Activated T-helper 17 cell treated with anti-CD3 and anti-CD28 coated beads, Interleukin-2, amount 50 U/mL, for 72 hours (primary cell): ENCODE results near the gene STRADB. TPM values are rescaled to one million over a fixed set of nuclear protein-coding genes. Genes with fewer than 3 reads are reported as not detected.

Experiments
- ATAC-seq: fragments of 150-1000 bp; cut with Tn5 transposase; replicated peaks from 2 replicates; pipeline ENCODE4 v1.10.0; 2021; ENCODE audit warnings: mild to moderate bottlenecking, moderate library complexity
- H3K27ac Mint-ChIP-seq: one replicate; pipeline ENCODE4 v1.8.0; 2022; ENCODE audit warnings: mixed read lengths
- H3K27me3 Mint-ChIP-seq: one replicate; pipeline ENCODE4 v1.8.0; 2022; ENCODE audit warnings: mixed read lengths
- H3K36me3 Mint-ChIP-seq: one replicate; pipeline ENCODE4 v1.8.0; 2022; ENCODE audit warnings: low read depth, mild to moderate bottlenecking, mixed read lengths
- H3K4me1 Mint-ChIP-seq: one replicate; pipeline ENCODE4 v1.8.0; 2022; ENCODE audit warnings: mixed read lengths
- H3K4me3 Mint-ChIP-seq: one replicate; pipeline ENCODE4 v1.8.0; 2022; ENCODE audit warnings: mild to moderate bottlenecking, mixed read lengths
- H3K9me3 Mint-ChIP-seq: one replicate; pipeline ENCODE4 v1.8.0; 2022; ENCODE audit warnings: mixed read lengths
- total RNA-seq, 2 donors: library from RNA; stranded (reverse); gene quantifications; one replicate each; pipeline ENCODE4 v1.2.3, GENCODE V29; 2022

Gene STRADB
- total RNA-seq, 2 donors from 2014 or later = 13.6 to 14.5 TPM

- ATAC-seq = no peak
- H3K27me3 Mint-ChIP-seq = no peaks in the 10 kb centered on the region
- H3K36me3 Mint-ChIP-seq = no peaks in the 10 kb centered on the region
- no peak overlapping the region for H3K4me3 Mint-ChIP-seq
- peaks cover 17% of the 10 kb centered on the region for H3K4me1 Mint-ChIP-seq
- H3K27ac Mint-ChIP-seq = no peak overlapping the region
- no peaks in the 10 kb centered on the region for H3K9me3 Mint-ChIP-seq
These were observed 10.1 kb upstream of the STRADB start for GRCh38 chr2:201441409-201441808.

- H3K9me3 Mint-ChIP-seq = no peaks in the 10 kb centered on the region
- H3K4me1 Mint-ChIP-seq = peaks cover 29% of the 10 kb centered on the region
- no peak overlapping the region for H3K4me3 Mint-ChIP-seq
- no peak overlapping the region for H3K27ac Mint-ChIP-seq
- H3K27me3 Mint-ChIP-seq = no peaks in the 10 kb centered on the region
- H3K36me3 Mint-ChIP-seq = peaks cover 19% of the 10 kb centered on the region
- no peak for ATAC-seq
These were observed 6.6 kb upstream of the STRADB start for GRCh38 chr2:201444746-201445465.

- no peak for ATAC-seq
- no peaks in the 10 kb centered on the region for H3K27me3 Mint-ChIP-seq
- peaks cover 29% of the 10 kb centered on the region for H3K4me1 Mint-ChIP-seq
These were observed 4.5 kb upstream of the STRADB start for GRCh38 chr2:201447086-201447485.

GRCh38 chr2:201448061-201448460 is 3.5 kb upstream of the STRADB start:
- Mint-ChIP-seq H3K9me3 (no peaks in the 10 kb centered on the region), H3K4me3 (peak overlapping the region; percentile 82), H3K4me1 (peaks cover 29% of the 10 kb centered on the region), H3K27ac (peak overlapping the region; percentile 90), H3K27me3 (no peaks in the 10 kb centered on the region), H3K36me3 (peaks cover 31% of the 10 kb centered on the region)
- peak; percentile 20 for ATAC-seq

More at GRCh38 chr2:201447086-201447485, 4.5 kb upstream of the STRADB start:
- Mint-ChIP-seq H3K4me3 (peak overlapping the region; percentile 82), H3K9me3 (no peaks in the 10 kb centered on the region), H3K36me3 (peaks cover 31% of the 10 kb centered on the region), H3K27ac (peak overlapping the region; percentile 90)

GRCh38 chr2:201448701-201449100 is 2.8 kb upstream of the STRADB start:
- no peak for ATAC-seq
- Mint-ChIP-seq H3K27me3 (no peaks in the 10 kb centered on the region), H3K4me1 (peaks cover 29% of the 10 kb centered on the region), H3K9me3 (no peaks in the 10 kb centered on the region), H3K36me3 (peaks cover 31% of the 10 kb centered on the region), H3K27ac (peak overlapping the region; percentile 90), H3K4me3 (peak overlapping the region; percentile 82)

- Mint-ChIP-seq H3K9me3 (no peaks in the 10 kb centered on the region), H3K27ac (peak overlapping the region; percentile 95), H3K27me3 (no peaks in the 10 kb centered on the region), H3K4me1 (peaks cover 29% of the 10 kb centered on the region), H3K4me3 (peak overlapping the region; percentile 98), H3K36me3 (peaks cover 31% of the 10 kb centered on the region)
- no peak for ATAC-seq
These were observed 617 bp upstream of the STRADB start for GRCh38 chr2:201450954-201451291.

GRCh38 chr2:201452058-201452921 is 750 bp downstream of the STRADB start:
- H3K36me3 Mint-ChIP-seq = peaks cover 31% of the 10 kb centered on the region
- ATAC-seq = peak; percentile 13
- H3K9me3 Mint-ChIP-seq = no peaks in the 10 kb centered on the region
- H3K4me3 Mint-ChIP-seq = peak overlapping the region; percentile 98
- H3K27ac Mint-ChIP-seq = peak overlapping the region; percentile 80
- H3K4me1 Mint-ChIP-seq = peaks cover 17% of the 10 kb centered on the region
- H3K27me3 Mint-ChIP-seq = no peaks in the 10 kb centered on the region

- Mint-ChIP-seq H3K4me1 (peaks cover 11% of the 10 kb centered on the region), H3K27ac (no peak overlapping the region), H3K9me3 (no peaks in the 10 kb centered on the region), H3K27me3 (no peaks in the 10 kb centered on the region), H3K36me3 (peaks cover 26% of the 10 kb centered on the region), H3K4me3 (peak overlapping the region; percentile 98)
- no peak for ATAC-seq
These were observed 1.5 kb downstream of the STRADB start for GRCh38 chr2:201452922-201453643.

- Mint-ChIP-seq H3K4me1 (no peaks in the 10 kb centered on the region), H3K27me3 (no peaks in the 10 kb centered on the region), H3K27ac (no peak overlapping the region), H3K9me3 (no peaks in the 10 kb centered on the region), H3K4me3 (no peak overlapping the region), H3K36me3 (peaks cover 39% of the 10 kb centered on the region)
- no peak for ATAC-seq
These were observed 6.8 kb downstream of the STRADB start for GRCh38 chr2:201458381-201458780.

- Mint-ChIP-seq H3K4me3 (no peak overlapping the region), H3K27ac (no peak overlapping the region), H3K9me3 (no peaks in the 10 kb centered on the region), H3K4me1 (no peaks in the 10 kb centered on the region), H3K27me3 (no peaks in the 10 kb centered on the region), H3K36me3 (peaks cover 48% of the 10 kb centered on the region)
- ATAC-seq = no peak
These were observed 9.0 kb downstream of the STRADB start for GRCh38 chr2:201460532-201460931.

GRCh38 chr2:201464547-201464946 is 13.0 kb downstream of the STRADB start:
- Mint-ChIP-seq H3K36me3 (peaks cover 44% of the 10 kb centered on the region), H3K4me3 (no peak overlapping the region), H3K27me3 (no peaks in the 10 kb centered on the region), H3K27ac (no peak overlapping the region), H3K9me3 (no peaks in the 10 kb centered on the region), H3K4me1 (peaks cover 4% of the 10 kb centered on the region)
- no peak for ATAC-seq

- Mint-ChIP-seq H3K4me1 (peaks cover 4% of the 10 kb centered on the region), H3K9me3 (no peaks in the 10 kb centered on the region), H3K27me3 (no peaks in the 10 kb centered on the region), H3K4me3 (no peak overlapping the region), H3K36me3 (peaks cover 49% of the 10 kb centered on the region), H3K27ac (no peak overlapping the region)
- ATAC-seq = no peak
These were observed 14.0 kb downstream of the STRADB start for GRCh38 chr2:201465524-201465971.

- no peak for ATAC-seq
- Mint-ChIP-seq H3K4me3 (no peak overlapping the region), H3K9me3 (no peaks in the 10 kb centered on the region), H3K27ac (no peak overlapping the region), H3K4me1 (peaks cover 4% of the 10 kb centered on the region), H3K36me3 (peaks cover 52% of the 10 kb centered on the region), H3K27me3 (no peaks in the 10 kb centered on the region)
These were observed 14.6 kb downstream of the STRADB start for GRCh38 chr2:201466050-201466675.

- no peak overlapping the region for H3K27ac Mint-ChIP-seq
- H3K36me3 Mint-ChIP-seq = peaks cover 48% of the 10 kb centered on the region
- ATAC-seq = no peak
- no peaks in the 10 kb centered on the region for H3K27me3 Mint-ChIP-seq
- no peaks in the 10 kb centered on the region for H3K9me3 Mint-ChIP-seq
- H3K4me3 Mint-ChIP-seq = no peak overlapping the region
- peaks cover 4% of the 10 kb centered on the region for H3K4me1 Mint-ChIP-seq
These were observed 16.1 kb downstream of the STRADB start for GRCh38 chr2:201467666-201468065.
